Urothelium cell line (cell line): ENCODE data around the gene TPSAB1.
"Not testable (repeated sequence)": the region's sequence is repeated elsewhere in the genome, so short reads cannot be mapped to it uniquely, and the experiment has no call there.

Source experiments
- DNase-seq: peaks from one replicate; pipeline ENCODE4 v3.0.0; 2011; ENCODE audit warnings: low spot score, mixed read lengths
- FAIRE-seq: peaks from 2 replicates; lab custom pipeline; 2011; peaks lifted over from hg19 to GRCh38; lab: Jason Lieb, UNC

The TPSAB1 gene

DNA sequence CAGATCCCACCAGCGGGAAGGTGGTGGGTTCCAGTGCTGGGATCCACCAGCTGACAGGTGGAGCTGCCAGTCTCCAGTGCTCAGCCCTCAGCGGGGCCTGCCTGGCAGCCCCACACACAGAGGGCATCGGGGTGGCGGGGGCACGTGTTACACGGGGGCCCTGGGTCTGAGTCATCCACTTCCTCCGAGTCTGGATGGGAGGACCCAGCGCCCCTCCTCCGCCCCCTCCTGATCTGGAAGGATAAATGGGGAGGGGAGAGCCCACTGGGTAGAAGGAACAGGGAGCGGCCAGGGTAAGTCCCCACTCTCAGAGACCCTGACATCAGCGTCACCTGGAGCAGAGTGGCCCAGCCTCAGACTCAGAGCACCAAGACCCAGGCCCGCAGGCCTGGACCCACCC lies at the start of gene TPSAB1:
Gene TPSAB1 (plus strand): TSS at position 270 of the 400 bp plus-strand sequence. CDS start 234 bp downstream, outside the sequence.
- not testable (repeated sequence) for FAIRE-seq, DNase-seq

DNA sequence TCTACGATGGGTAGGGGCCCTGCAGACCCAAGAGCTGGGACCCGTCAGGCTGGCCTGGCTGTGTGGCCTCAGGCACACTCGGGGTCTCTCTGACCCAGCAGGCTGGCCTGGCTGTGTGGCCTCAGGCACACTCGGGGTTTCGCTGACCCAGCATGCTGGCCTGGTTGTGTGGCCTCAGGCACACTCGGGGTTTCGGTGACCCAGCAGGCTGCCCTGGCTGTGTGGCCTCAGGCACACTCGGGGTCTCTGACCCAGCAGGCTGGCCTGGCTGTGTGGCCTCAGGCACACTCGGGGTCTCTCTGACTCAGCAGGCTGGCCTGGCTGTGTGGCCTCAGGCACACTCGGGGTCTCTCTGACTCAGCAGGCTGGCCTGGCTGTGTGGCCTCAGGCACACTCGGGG lies 49.7 kb upstream of the TPSAB1 start:
- not testable (repeated sequence) for FAIRE-seq, DNase-seq

DNA sequence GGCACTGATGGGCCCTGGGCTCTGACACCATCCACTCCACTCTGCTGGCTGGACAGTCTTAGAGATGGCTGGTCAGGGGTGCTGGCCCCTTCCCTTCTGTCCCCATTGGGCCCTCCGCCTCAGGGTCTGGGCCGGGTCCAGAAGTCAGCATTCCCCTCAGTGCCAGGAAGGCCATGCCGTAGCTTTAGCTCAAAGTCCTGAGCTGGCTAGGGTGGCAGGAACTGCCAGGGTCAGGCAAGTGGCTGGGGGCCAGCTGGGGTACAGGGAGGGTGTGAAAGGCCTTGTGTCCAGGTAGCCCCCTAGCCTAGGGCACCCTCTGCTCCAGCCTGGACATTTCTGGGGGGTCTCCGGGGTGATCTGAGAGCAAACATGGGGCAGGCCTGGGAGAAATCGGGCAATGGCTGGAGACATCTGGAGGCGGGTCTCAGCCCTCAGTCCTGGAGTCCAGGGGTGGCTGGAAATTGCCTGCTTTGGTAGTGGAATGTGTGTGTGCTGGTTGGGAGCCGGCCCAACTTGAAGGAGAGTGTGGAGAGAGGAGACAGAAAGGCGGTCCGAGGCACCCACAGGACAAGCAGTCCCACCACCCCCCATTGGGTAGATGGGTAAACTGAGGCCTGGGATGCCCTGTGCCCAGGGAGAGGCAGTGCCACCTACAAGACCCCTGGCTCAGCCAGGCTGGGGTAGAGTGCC lies 48.0 kb upstream of the TPSAB1 start:
- DNase-seq (no peak), FAIRE-seq (no peak)

DNA sequence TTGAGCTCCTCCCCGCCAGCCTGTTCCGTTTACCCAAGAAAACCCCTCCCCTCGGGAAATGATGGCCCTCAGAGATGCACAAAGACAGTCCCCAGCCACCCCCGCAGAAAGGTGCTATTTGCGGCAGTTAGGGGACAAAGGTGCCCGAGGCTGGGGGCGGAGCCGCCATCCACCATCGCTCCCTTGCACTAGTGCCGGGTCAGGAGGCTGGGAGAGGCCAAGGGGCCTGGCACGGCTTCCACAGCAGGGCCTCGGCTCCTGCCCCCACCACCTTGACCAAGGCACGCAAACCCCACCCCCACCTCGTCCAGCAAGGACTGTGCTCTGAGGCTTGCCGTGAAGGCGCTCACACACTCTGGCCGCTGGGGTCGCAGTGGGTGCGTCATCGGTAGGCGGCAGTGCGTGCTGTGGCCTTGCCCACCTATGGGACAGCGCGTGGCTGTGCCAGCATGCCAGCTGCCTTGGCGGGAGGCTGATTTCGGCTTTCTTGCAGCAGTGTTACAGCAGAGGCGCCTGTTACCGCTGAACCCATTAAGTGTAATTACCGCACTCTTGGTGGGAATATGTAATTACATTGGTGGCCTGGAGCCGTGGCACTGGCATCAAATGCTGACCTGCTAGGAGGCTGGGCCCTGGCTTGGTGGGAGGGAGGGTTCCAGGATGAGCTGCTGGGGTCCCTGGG lies 47.2 kb upstream of the TPSAB1 start:
- no peak for DNase-seq
- no peak for FAIRE-seq

DNA sequence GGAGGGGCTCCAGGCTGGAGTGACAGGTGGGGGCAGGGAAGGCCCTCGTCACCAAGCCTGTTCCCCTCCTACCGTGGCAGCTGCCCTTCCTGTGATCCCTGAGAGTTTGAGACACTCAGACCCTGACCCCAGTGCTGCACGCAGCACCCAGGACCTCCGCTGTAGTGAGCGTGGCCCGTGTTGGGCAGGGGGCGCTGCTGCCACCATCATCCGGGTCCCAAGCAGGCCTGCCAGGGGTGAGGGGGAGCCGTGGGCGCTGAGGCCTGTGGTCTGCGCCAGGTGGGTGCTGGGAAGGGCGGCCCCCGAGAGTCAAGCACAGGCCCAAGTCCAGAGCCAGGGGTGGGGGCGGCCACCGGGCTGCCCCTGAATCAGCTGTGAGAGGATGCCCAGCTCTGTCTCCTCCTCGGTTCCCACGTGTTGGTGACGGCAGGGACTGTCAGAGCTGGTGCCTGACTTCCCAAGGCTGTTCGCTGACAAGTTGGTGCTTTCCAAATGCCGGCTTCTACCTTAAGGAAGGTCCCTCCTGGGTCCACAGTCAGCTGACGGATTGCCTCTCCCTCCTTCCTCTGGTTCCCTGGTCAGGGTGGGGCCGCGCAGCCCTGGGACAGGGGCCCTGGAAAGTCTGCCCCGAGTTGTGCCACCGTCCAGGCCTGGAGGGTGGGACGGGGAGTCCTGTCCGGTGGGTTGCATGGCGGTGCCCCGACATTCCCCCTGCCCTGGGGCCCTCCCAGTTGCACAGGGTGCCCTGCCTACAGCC lies 46.5 kb upstream of the TPSAB1 start:
- DNase-seq = no peak
- no peak for FAIRE-seq

DNA sequence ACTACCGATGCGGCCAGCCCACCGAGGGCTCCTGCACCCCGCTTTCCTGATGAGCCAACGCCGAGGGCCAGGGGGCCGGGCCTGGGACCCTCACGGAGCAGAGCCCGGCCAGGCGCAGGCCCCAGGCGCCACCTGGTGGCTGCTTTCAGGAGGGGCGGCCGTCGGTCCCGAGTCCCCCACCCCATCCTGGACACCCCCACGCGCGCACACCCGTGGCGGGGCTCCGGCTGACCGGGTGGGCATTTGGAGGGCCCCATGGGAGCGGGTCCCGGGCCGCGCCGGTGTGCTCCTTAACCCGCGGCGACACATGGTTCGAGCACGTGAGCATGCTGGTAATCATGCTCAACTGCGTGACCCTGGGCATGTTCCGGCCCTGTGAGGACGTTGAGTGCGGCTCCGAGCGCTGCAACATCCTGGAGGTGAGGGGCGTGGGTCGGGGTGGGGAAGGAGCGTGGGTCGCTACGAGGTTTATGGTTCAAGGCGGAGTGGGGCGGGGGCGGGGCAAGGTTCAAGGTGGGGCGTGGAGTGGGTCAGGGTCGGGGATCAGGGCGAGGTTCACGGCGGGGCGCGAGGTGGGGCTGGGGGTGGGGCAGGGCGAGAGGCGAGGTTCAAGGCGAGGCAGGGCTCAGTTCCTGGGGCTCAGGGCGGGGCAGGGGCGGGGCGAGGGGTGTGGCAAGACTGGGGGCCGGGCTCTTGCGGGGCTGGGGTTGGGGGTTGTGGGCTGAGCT lies 45.7 kb upstream of the TPSAB1 start:
- peak; percentile 66 for FAIRE-seq

GRCh38 chr16:1195393-1195666 lies 45.2 kb upstream of the TPSAB1 start:
- FAIRE-seq (no peak), DNase-seq (no peak)

More for the DNA sequence above, 45.7 kb upstream of the TPSAB1 start:
- peak; percentile 52 for DNase-seq

DNA sequence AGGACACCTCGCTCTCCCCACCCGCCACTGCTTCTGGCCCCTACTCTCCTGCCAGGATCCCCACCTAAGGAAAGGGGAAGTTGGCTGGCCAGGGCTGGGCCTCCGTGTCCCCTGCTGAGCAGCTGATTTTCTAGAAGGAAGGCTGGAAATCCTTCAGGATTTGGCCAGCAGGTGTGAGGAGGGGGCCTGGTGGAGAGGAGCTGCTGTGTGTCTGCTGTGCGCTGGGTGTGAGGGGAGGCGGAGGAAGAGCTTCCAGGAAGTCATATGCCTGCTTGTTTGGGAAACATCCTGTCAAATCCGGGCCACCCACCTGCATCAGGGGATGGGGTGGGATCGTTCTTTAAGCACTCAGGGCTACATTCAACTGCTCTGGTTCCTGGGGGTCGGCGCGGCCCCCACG lies 44.0 kb upstream of the TPSAB1 start:
- DNase-seq = no peak
- no peak for FAIRE-seq

DNA sequence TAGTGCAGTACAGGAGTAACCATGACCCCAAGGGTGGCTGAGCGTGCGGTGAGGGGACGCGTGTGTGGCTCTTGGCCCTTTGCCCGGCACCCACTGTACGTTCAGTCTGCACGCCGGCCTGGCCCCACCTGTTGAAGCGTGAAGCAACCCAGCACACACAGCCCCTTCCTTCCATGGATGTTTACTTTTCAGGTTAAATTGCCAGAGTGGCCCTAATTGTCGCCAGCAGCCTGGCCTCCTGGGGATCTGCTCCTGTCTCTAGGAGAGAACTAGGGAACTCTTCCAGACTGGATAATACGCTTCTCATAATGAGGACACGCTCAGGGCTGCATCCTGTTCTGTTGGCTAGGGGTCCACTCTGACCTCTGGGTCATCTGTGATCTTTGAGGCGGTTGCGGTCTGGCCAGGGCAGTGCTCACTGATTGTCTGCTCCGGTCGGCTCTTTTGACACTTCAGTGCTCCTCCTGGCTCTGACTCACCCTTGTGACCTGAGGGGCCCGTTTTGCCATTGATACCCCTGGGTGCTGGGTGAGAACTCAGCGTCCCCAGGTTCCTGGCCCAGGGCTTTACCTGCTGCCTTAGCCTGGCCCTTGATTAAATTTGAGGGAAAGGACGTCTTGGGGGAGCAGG lies 43.2 kb upstream of the TPSAB1 start:
- FAIRE-seq = peak; percentile 35
- no peak for DNase-seq

DNA sequence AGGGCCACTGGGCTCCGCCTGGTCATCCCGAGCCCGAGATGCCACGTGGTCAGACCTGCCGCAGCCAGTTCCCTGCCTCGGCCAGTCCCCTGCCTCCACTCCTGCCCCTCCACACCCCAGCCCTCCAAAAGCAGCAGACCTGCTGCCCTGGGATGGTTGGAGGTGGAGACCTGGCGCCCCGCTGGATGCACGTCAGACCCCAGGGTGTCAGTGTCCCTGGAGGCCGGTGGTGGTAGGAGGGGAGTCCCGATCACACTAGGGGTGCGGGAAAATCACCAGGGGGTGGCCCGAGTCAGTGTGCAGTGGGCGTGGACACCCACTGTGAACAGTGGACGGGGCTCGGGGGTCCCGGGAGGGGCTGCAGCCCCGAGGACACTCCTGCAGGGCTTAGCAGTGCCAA lies 42.3 kb upstream of the TPSAB1 start:
- FAIRE-seq (no peak), DNase-seq (no peak)

GRCh38 chr16:1198671-1199346 lies 41.7 kb upstream of the TPSAB1 start:
- DNase-seq (peak; percentile 45), FAIRE-seq (peak; percentile 72)

- DNase-seq (no peak), FAIRE-seq (no peak)
These were observed 41.0 kb upstream of the TPSAB1 start for GRCh38 chr16:1199347-1200013.

DNA sequence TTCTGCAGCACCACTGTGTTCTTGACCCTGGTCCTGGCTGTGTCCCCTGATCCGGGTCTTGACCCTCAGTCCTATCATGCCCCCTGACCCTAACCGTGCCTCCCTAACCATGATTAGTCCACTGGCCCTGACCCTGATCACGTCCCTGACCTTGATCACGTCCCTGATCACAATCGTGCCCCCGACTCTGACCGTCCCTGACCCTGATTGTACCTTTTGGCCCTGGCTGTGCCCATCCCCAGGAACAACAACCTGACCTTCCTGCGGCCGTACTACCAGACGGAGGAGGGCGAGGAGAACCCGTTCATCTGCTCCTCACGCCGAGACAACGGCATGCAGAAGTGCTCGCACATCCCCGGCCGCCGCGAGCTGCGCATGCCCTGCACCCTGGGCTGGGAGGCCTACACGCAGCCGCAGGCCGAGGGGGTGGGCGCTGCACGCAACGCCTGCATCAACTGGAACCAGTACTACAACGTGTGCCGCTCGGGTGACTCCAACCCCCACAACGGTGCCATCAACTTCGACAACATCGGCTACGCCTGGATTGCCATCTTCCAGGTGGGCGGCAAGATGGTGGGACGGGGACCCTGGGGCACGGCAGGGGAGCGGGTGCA lies 40.4 kb upstream of the TPSAB1 start:
- DNase-seq = no peak
- FAIRE-seq = peak; percentile 67

GRCh38 chr16:1201444-1201843 lies 39.1 kb upstream of the TPSAB1 start:
- no peak for FAIRE-seq
- no peak for DNase-seq

GRCh38 chr16:1202274-1202673 lies 38.2 kb upstream of the TPSAB1 start:
- FAIRE-seq (no peak), DNase-seq (no peak)

DNA sequence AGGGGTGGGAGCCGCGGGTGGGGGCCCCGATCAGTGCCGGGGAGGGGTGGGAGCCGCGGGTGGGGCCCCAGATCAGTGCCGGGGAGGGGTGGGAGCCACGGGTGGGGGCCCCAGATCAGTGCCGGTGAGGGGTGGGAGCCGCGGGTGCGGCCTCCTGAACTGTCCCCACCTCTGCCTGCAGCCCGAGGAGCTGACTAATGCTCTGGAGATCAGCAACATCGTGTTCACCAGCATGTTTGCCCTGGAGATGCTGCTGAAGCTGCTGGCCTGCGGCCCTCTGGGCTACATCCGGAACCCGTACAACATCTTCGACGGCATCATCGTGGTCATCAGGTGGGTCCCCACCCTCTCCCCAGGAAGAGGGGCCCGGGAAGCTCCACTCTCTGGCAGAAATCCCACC lies 35.6 kb upstream of the TPSAB1 start:
- FAIRE-seq (no peak), DNase-seq (no peak)

GRCh38 chr16:1206326-1206725 lies 34.2 kb upstream of the TPSAB1 start:
- FAIRE-seq (no peak), DNase-seq (no peak)

GRCh38 chr16:1206786-1207185 lies 33.7 kb upstream of the TPSAB1 start:
- FAIRE-seq (no peak), DNase-seq (no peak)

- FAIRE-seq (no peak), DNase-seq (no peak)
These were observed 32.2 kb upstream of the TPSAB1 start for GRCh38 chr16:1208239-1208830.
